H9 (cell line): ENCODE results near the gene GRIFIN. TPM values are rescaled to one million over a fixed set of nuclear protein-coding genes. Genes with fewer than 3 reads are reported as not detected.

Experiments used
- DNase-seq: peaks from one replicate; pipeline ENCODE4 v3.0.0-alpha.2; 2017
- H2AFZ ChIP-seq: one replicate; pipeline ENCODE4 v1.6.1; 2013; ENCODE audit warnings: mild to moderate bottlenecking, low read length, control low read depth, moderate library complexity
- H2AK5ac ChIP-seq: 2 replicates; pipeline ENCODE4 v1.6.1; 2013; ENCODE audit warnings: low read length, control low read depth, mixed read lengths; ENCODE audit not compliant: insufficient read length
- H2BK120ac ChIP-seq: one replicate; pipeline ENCODE4 v1.6.1; 2013; ENCODE audit warnings: low read depth, mild to moderate bottlenecking, low read length, control low read depth, inconsistent platforms; ENCODE audit not compliant: poor library complexity, severe bottlenecking
- H2BK12ac ChIP-seq: 2 replicates; pipeline ENCODE4 v1.6.1; 2013; ENCODE audit warnings: low read length, control low read depth, mixed read lengths, low read depth; ENCODE audit not compliant: insufficient read length
- H2BK15ac ChIP-seq: 2 replicates; pipeline ENCODE4 v1.6.1; 2013; ENCODE audit warnings: low read depth, low read length, control low read depth
- H2BK20ac ChIP-seq: one replicate; pipeline ENCODE4 v1.6.1; 2013; ENCODE audit warnings: low read depth, mild to moderate bottlenecking, low read length, control low read depth, inconsistent platforms; ENCODE audit not compliant: poor library complexity, severe bottlenecking
- H2BK5ac ChIP-seq: 2 replicates; pipeline ENCODE4 v1.6.1; 2013; ENCODE audit warnings: low read length, control low read depth, mixed read lengths; ENCODE audit not compliant: insufficient read length
- H3K14ac ChIP-seq: 2 replicates; pipeline ENCODE4 v1.6.1; 2013; ENCODE audit warnings: low read length, control low read depth; ENCODE audit not compliant: insufficient read depth
- H3K18ac ChIP-seq: 2 replicates; pipeline ENCODE4 v1.6.1; 2013; ENCODE audit warnings: low read depth, mild to moderate bottlenecking, mixed read lengths, low read length, control low read depth; ENCODE audit not compliant: insufficient read length
- H3K23ac ChIP-seq: 2 replicates; pipeline ENCODE4 v1.6.1; 2013; ENCODE audit warnings: low read length, control low read depth, mixed read lengths, low read depth; ENCODE audit not compliant: insufficient read length
- H3K23me2 ChIP-seq: 2 replicates; pipeline ENCODE4 v1.6.1; 2013; ENCODE audit warnings: low read depth, mild to moderate bottlenecking, mixed read lengths, low read length, control low read depth; ENCODE audit not compliant: insufficient read length, poor library complexity, severe bottlenecking
- H3K27ac ChIP-seq: 2 replicates; pipeline ENCODE4 v1.5.1; 2013; ENCODE audit warnings: low read length, control low read depth, mixed read lengths, low read depth; ENCODE audit not compliant: insufficient read length
- H3K27me3 ChIP-seq: 2 replicates; pipeline ENCODE4 v1.6.1; 2013; ENCODE audit warnings: low read length, control low read depth, inconsistent platforms; ENCODE audit not compliant: insufficient read depth
- H3K4ac ChIP-seq: 2 replicates; pipeline ENCODE4 v1.6.1; 2013; ENCODE audit warnings: low read depth, mild to moderate bottlenecking, control low read depth, inconsistent platforms, low read length, moderate library complexity
- H3K4me1 ChIP-seq: 2 replicates; pipeline ENCODE4 v1.6.1; 2013; ENCODE audit warnings: low read length, control low read depth, inconsistent platforms; ENCODE audit not compliant: insufficient read depth
- H3K4me2 ChIP-seq: 2 replicates; pipeline ENCODE4 v1.6.1; 2013; ENCODE audit warnings: low read length, control low read depth, mixed read lengths; ENCODE audit not compliant: insufficient read length, insufficient read depth
- H3K56ac ChIP-seq: 2 replicates; pipeline ENCODE4 v1.6.1; 2013; ENCODE audit warnings: low read depth, mild to moderate bottlenecking, mixed read lengths, low read length, control low read depth; ENCODE audit not compliant: insufficient read length
- H3K79me1 ChIP-seq: 2 replicates; pipeline ENCODE4 v1.6.1; 2013; ENCODE audit warnings: low read depth, mild to moderate bottlenecking, moderate library complexity, low read length, control low read depth, inconsistent platforms; ENCODE audit not compliant: insufficient read depth, poor library complexity, severe bottlenecking
- H3K79me2 ChIP-seq: 2 replicates; pipeline ENCODE4 v1.6.1; 2013; ENCODE audit warnings: low read length, control low read depth, inconsistent platforms; ENCODE audit not compliant: insufficient read depth
- H3K9ac ChIP-seq: 2 replicates; pipeline ENCODE4 v1.6.1; 2013; ENCODE audit warnings: low read length, control low read depth, mixed read lengths; ENCODE audit not compliant: insufficient read length; ENCODE audit errors: extremely low read depth
- H3K9me3 ChIP-seq: one replicate; pipeline ENCODE4 v1.6.1; 2013; ENCODE audit warnings: low read depth, low read length, inconsistent platforms; ENCODE audit not compliant: control insufficient read depth
- H3T11ph ChIP-seq: one replicate; pipeline ENCODE4 v1.6.1; 2013; ENCODE audit warnings: mild to moderate bottlenecking, low read length, control low read depth, inconsistent platforms
- H4K20me1 ChIP-seq: one replicate; pipeline ENCODE4 v1.6.1; 2013; ENCODE audit not compliant: control insufficient read depth, insufficient read length, insufficient read depth
- H4K5ac ChIP-seq: 2 replicates; pipeline ENCODE4 v1.6.1; 2013; ENCODE audit warnings: low read depth, mild to moderate bottlenecking, mixed read lengths, low read length, control low read depth; ENCODE audit not compliant: insufficient read length
- H4K8ac ChIP-seq: replicated peaks from 2 replicates; pipeline ENCODE4 v1.6.1; 2013; ENCODE audit warnings: low read length, control low read depth, mixed read lengths, low read depth; ENCODE audit not compliant: insufficient read length
- H4K91ac ChIP-seq: 2 replicates; pipeline ENCODE4 v1.6.1; 2013; ENCODE audit warnings: low read depth, mild to moderate bottlenecking, moderate library complexity, mixed read lengths, low read length, control low read depth; ENCODE audit not compliant: insufficient read length
- H3K27ac Mint-ChIP-seq, 3 experiments: 2 replicates in 2 of 3; 3 replicates in 1 of 3; pipeline ENCODE4 v1.8.0; 2020 to 2021; ENCODE audit warnings: mixed read lengths in 3 of 3, mild to moderate bottlenecking in 1 of 3, moderate library complexity in 1 of 3
- H3K27me3 Mint-ChIP-seq: 2 replicates; pipeline ENCODE4 v1.8.0; 2021; ENCODE audit warnings: low read depth, mild to moderate bottlenecking, moderate library complexity, mixed read lengths
- H3K36me3 Mint-ChIP-seq, 3 experiments: 2 replicates in 2 of 3; 3 replicates in 1 of 3; pipeline ENCODE4 v1.8.0; 2020 to 2021; ENCODE audit warnings: low read depth in 3 of 3, mixed read lengths in 3 of 3; ENCODE audit not compliant: insufficient read depth in 1 of 3
- H3K4me1 Mint-ChIP-seq, 2 experiments: 2 replicates each; pipeline ENCODE4 v1.8.0; 2020; ENCODE audit warnings: mixed read lengths in 2 of 2
- H3K4me3 Mint-ChIP-seq, 2 experiments: 2 replicates in 1 of 2; 3 replicates in 1 of 2; pipeline ENCODE4 v1.8.0; 2020 to 2021; ENCODE audit warnings: mild to moderate bottlenecking in 2 of 2, mixed read lengths in 2 of 2, moderate library complexity in 1 of 2
- H3K9me3 Mint-ChIP-seq, 2 experiments: 2 replicates in 1 of 2; 3 replicates in 1 of 2; pipeline ENCODE4 v1.8.0; 2020; ENCODE audit warnings: mild to moderate bottlenecking in 2 of 2, mixed read lengths in 2 of 2, moderate library complexity in 1 of 2
- CTCF ChIP-seq: fragments of 200-600 bp; sonication (generic); conservative IDR thresholded peaks from 3 replicates; pipeline ENCODE4 v1.8.0; 2021; ENCODE audit warnings: antibody characterized with exemption, mild to moderate bottlenecking
- WGBS: extraction: QIAGEN DNeasy Blood & Tissue Kit; methylation state at CpG from one replicate; pipeline ENCODE4 v1.1.7; 2013; ENCODE audit warnings: missing lambda C conversion rate, low lambda C conversion rate, mixed read lengths; ENCODE audit not compliant: insufficient read length; ENCODE audit errors: extremely low coverage; 5-methylcytosine and 5-hydroxymethylcytosine counted together
- total RNA-seq: library from RNA; stranded (reverse); gene quantifications from 2 replicates; pipeline ENCODE4 v1.2.1, GENCODE V29; 2021

The GRIFIN gene
- total RNA-seq, 1 experiment from 2014 or later: not detected

GRCh38 chr7:2507208-2507916 is 31.2 kb upstream of the GRIFIN start:
- no peak overlapping the region for H2BK20ac ChIP-seq
- H3K14ac ChIP-seq: no peak overlapping the region
- H3K56ac ChIP-seq: no peak overlapping the region
- H3K9me3 Mint-ChIP-seq: no peaks in the 10 kb centered on the region; a peak in 1 of 5 replicates
- H3K27me3 ChIP-seq: no peaks in the 10 kb centered on the region
- no peak overlapping the region for H2AK5ac ChIP-seq
- H3K79me2 ChIP-seq: no peaks in the 10 kb centered on the region
- no peak overlapping the region for H2BK5ac ChIP-seq
- no peak overlapping the region for H2BK120ac ChIP-seq
- no peak overlapping the region for H2BK12ac ChIP-seq
- no peaks in the 10 kb centered on the region for H3K36me3 Mint-ChIP-seq
- H4K5ac ChIP-seq: no peak overlapping the region
- H3K4me1 ChIP-seq: no peaks in the 10 kb centered on the region
- H3K18ac ChIP-seq: no peak overlapping the region
- H3K4me3 Mint-ChIP-seq: no peak overlapping the region; a peak in 1 of 5 replicates
- H4K20me1 ChIP-seq: no peaks in the 10 kb centered on the region
- DNase-seq: no peak
- H2AFZ ChIP-seq: no peak overlapping the region
- no peak overlapping the region for H2BK15ac ChIP-seq
- H3K4ac ChIP-seq: no peak overlapping the region
- no CpG with 5 or more reads among the region's 26 CpGs for WGBS
- H3K4me1 Mint-ChIP-seq: peaks cover 11 to 31% of the 10 kb centered on the region in 2 experiments
- no peaks in the 10 kb centered on the region for H3K23me2 ChIP-seq
- H3K79me1 ChIP-seq: no peaks in the 10 kb centered on the region
- H3K27ac ChIP-seq: no peak overlapping the region
- no peaks in the 10 kb centered on the region; the same call in 1 of the 2 replicates for H3K27me3 Mint-ChIP-seq
- no peak for TF ChIP-seq CTCF
- no peaks in the 10 kb centered on the region for H3K9me3 ChIP-seq
- H3K9ac ChIP-seq: no peak overlapping the region
- no peak overlapping the region for H4K91ac ChIP-seq
- H3K27ac Mint-ChIP-seq: no peak overlapping the region
- H3K4me2 ChIP-seq: no peak overlapping the region
- no peak overlapping the region for H3K23ac ChIP-seq
- no peak overlapping the region for H3T11ph ChIP-seq
- H4K8ac ChIP-seq: no peak overlapping the region
